DLD1 (cell line): ENCODE results near the gene KRTAP10-5.

Experiments
- in situ Hi-C: cut with HindIII; loops from 2 replicates; pipeline ENCODE4 v1.10.0; 2017; ENCODE audit warnings: low sequenced_read_pairs

The KRTAP10-5 gene

DNA sequence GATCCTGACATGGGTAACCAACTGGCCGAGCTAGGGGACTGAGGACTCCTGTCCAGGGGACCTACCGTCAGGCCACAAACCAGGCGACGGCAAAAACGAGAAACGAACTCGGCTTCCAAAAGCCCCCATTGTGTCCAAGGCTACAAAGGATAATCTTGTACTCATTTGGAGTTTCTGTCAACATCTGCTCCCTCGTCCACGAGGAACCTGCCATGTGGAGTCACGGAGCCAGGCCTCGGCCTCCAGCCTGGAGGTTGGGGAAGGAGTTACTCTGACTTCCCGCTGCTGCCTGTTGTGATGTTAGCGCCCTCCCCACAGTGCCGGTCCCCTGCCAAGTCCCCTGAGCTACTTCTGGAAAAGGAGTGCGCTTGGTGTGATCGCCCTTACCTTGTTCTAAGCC, 47.7 kb downstream of the KRTAP10-5 start:
- in situ Hi-C loops, result no loop called here

DNA sequence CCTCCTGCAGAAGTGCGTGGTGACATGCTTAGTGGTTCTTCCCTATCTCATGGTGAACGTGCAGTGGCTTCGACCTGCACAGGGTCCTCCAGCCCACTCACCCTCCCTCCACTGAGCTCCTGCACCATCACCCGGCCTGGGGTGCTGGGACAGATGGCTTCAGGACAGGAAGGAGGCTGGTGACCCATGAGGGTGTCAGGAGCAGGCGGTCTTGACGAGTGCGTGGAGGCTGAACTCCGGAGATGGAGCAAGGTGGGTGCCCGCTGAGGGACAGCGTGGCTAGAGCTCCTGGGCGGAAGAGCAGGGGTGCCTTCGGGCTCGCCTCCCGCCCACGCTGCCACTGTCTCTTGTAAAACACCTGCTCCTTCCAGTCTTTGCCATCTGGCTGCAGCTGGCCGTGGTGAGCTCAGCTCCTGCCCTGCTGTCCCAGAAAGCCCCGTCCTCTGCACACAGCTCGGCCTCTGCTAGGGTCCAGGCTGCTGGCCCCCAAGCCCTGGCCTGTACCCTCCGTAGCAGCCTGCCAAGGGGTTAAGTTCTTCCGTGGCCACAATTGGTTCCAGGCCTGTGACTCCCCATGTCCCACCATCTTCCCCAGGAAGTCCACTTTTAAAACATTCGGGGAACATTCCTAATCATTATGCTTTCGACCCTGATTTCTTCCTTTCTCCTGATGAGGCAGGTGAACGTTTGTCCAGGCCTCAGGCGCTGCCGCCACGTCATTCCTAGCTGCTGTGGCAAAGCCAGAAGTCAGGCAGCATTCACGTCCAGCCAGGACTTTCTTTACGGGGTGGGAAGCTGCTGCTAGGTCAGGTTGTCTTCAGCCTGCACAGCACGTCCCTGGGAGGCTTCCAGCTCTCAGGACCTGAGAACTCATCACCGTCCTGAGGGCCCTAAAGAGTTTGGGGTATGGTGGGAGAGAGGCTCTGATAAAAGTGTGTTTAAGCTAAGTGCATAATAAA, 48.5 kb downstream of the KRTAP10-5 start:
- in situ Hi-C loops, result no loop called here

DNA sequence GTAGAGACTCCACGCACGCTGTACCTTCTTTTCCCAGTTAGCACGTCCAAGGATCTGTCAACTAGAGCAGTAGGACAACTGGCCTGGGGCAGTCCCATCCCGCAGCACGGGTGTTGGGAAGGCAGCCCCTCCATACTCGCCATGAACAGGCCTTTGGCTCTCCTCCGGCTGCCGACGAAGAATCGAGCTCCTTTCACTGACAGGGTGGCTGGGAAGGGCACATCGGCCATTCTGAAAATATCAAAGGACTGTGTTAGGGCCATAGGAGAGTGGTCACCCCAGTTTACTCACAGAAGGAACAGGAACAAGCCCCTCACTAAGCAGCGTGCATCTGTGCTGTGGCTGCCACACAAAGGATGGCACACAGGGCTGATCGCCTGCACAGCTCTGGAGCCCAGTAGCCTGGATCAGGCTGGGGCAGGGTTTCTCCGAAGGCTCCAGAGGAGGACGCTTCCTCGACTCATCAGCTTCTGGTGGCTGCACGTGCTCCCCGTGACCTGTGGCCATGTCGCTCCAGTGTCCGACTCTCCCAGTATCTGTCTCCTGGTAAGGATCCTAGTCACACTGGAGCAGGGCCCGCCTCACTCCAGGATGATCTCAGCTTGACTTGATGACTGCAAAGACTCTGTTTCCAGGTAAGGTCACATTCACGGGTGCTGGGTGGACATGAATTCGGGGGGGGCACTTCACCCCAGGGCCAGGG, 49.4 kb downstream of the KRTAP10-5 start:
- in situ Hi-C loops, result no loop called here

DNA sequence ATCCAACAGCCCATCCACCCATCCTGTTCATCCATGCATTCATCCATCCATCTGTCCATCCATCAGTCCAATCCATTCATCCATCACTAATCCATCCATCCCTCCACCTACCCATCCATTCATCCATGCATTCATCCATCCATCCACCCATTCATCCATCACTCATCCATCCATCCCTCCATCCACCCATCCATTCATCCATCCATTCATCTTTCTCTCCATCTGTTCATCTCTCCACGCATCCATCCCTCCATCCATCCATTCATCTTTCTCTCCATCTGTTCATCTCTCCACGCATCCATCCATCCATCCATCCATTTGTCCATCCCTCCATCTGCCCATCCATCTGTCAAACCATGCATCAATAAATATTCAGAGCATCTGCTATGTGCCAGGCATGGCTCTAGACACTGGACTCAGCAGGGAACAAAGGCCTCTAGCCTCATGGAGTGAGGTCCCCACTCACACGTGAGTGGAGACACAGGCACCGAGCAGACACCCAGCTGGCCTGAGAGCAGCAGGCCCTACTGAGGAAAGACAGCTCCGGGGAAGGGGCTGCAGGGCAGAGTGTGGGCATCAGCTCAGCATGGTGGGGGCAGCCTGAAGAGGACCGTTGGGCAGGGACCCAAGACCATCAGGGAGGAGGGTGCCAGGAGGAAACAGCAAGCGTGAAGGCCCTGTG, 50.0 kb downstream of the KRTAP10-5 start:
- in situ Hi-C loops, result no loop called here

DNA sequence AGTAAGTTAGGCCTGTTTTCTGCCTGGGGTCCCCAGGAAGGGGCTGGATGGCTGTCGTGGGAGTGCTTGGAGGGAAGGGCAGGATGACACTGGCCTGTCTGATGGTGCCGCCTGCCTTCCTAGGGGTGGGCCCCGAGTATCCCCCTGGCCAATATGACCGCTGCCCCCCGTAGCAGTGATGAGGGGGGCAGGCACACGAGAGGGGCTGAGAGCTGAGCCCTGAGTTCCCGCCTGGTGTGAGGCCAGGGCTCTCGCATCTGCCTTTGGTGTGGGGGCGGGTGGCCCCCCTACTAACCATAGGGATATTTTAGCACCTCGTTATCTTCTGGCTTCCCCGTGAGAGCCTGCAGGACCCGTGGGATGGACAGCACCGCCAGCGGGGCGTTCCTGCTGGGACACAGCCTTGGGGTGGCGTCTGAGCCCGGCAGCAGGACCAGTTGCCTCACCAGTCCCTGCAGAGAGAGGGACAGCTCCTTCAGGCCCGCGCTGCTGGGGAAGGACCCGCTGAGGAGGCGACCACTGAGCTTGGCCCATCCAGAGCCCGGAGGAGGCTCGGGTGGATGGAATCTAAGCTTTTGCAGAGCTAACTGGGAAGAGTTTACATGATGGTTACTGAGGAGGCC, 50.8 kb downstream of the KRTAP10-5 start:
- in situ Hi-C loops, result no loop called here
